ENCODE measurements around the gene GH2.
"Not testable (repeated sequence)": the region's sequence is repeated elsewhere in the genome, so short reads cannot be mapped to it uniquely, and the experiment has no call there.

- TF ChIP-seq, protein P1, sequence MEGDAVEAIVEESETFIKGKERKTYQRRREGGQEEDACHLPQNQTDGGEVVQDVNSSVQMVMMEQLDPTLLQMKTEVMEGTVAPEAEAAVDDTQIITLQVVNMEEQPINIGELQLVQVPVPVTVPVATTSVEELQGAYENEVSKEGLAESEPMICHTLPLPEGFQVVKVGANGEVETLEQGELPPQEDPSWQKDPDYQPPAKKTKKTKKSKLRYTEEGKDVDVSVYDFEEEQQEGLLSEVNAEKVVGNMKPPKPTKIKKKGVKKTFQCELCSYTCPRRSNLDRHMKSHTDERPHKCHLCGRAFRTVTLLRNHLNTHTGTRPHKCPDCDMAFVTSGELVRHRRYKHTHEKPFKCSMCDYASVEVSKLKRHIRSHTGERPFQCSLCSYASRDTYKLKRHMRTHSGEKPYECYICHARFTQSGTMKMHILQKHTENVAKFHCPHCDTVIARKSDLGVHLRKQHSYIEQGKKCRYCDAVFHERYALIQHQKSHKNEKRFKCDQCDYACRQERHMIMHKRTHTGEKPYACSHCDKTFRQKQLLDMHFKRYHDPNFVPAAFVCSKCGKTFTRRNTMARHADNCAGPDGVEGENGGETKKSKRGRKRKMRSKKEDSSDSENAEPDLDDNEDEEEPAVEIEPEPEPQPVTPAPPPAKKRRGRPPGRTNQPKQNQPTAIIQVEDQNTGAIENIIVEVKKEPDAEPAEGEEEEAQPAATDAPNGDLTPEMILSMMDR (conservative IDR thresholded peaks at IDR 0.05; ENCODE audit: low read depth in 2 of 2), result not testable (repeated sequence)
- not testable (repeated sequence) for TF ChIP-seq NANOG (IDR thresholded peaks at IDR 0.05; ENCODE audit: borderline replicate concordance)
Observed at GRCh38 chr17:63920050-63920449, 38.3 kb upstream of the GH2 start.

Data from GM23338 (cell line).